ENCODE data around the gene MEX3C. TPM values are rescaled to one million over a fixed set of nuclear protein-coding genes. Genes with fewer than 3 reads are reported as not detected.

The MEX3C gene
- polyA plus RNA-seq, 3 donors, result 6.1 to 13.2 (median 11.8) TPM

GRCh38 chr18:51193621-51194287 is 3.7 kb downstream of the MEX3C start:
- no peak overlapping the region for H3K27ac ChIP-seq (ENCODE audit: low read depth, low read length)
- 20 to 33% (median 33%) methylated on average over 5 of the region's 5 CpGs for WGBS, 3 donors

GRCh38 chr18:51192696-51193095 is 4.8 kb downstream of the MEX3C start:
- 58 to 70% (median 68%) methylated on average over 3 of the region's 3 CpGs for WGBS, 3 donors
- no peak overlapping the region for H3K27ac ChIP-seq (ENCODE audit: low read depth, low read length)

GRCh38 chr18:51192026-51192425 is 5.5 kb downstream of the MEX3C start:
- WGBS, 3 donors, result 67 to 86% (median 77%) methylated on average over 2 of the region's 2 CpGs
- H3K27ac ChIP-seq (ENCODE audit: low read depth, low read length), result no peak overlapping the region

GRCh38 chr18:51191128-51191717 is 6.3 kb downstream of the MEX3C start:
- H3K27ac ChIP-seq (ENCODE audit: low read depth, low read length), result no peak overlapping the region
- 26 to 55% (median 48%) methylated on average over 4 of the region's 4 CpGs for WGBS, 3 donors

GRCh38 chr18:51190000-51190399 is 7.5 kb downstream of the MEX3C start:
- no peak overlapping the region for H3K27ac ChIP-seq (ENCODE audit: low read depth, low read length)

- no peak overlapping the region for H3K27ac ChIP-seq (ENCODE audit: low read depth, low read length)
- 92 to 95% (median 93%) methylated on average over 6 of the region's 6 CpGs for WGBS, 3 donors
Measured at GRCh38 chr18:51188024-51188701, 9.3 kb downstream of the MEX3C start.

GRCh38 chr18:51185075-51185474 is 12.4 kb downstream of the MEX3C start:
- WGBS, 3 donors, result 95 to 100% (median 95%) methylated on average over 1 of the region's 1 CpG
- no peak overlapping the region for H3K27ac ChIP-seq (ENCODE audit: low read depth, low read length)

GRCh38 chr18:51184091-51184457 is 13.4 kb downstream of the MEX3C start:
- H3K27ac ChIP-seq (ENCODE audit: low read depth, low read length), result no peak overlapping the region
- WGBS, 3 donors, result 92 to 98% (median 96%) methylated on average over 1 of the region's 1 CpG

- no peak overlapping the region for H3K27ac ChIP-seq (ENCODE audit: low read depth, low read length)
- WGBS, 3 donors, result 86 to 94% (median 88%) methylated on average over 1 of the region's 1 CpG
Measured at GRCh38 chr18:51183372-51184090, 13.9 kb downstream of the MEX3C start.

- H3K27ac ChIP-seq (ENCODE audit: low read depth, low read length), result no peak overlapping the region
Measured at GRCh38 chr18:51182824-51183223, 14.7 kb downstream of the MEX3C start.

GRCh38 chr18:51171625-51172259 is 25.7 kb downstream of the MEX3C start:
- 62 to 86% (median 66%) methylated on average over 1 of the region's 1 CpG for WGBS, 3 donors
- H3K27ac ChIP-seq (ENCODE audit: low read depth, low read length), result no peak overlapping the region

GRCh38 chr18:51171223-51171622 is 26.3 kb downstream of the MEX3C start:
- H3K27ac ChIP-seq (ENCODE audit: low read depth, low read length), result no peak overlapping the region
- WGBS, 3 donors, result 96 to 97% (median 97%) methylated on average over 3 of the region's 3 CpGs

- WGBS, 3 donors, result 94 to 97% (median 96%) methylated on average over 3 of the region's 3 CpGs
Measured at GRCh38 chr18:51170664-51171063, 26.8 kb downstream of the MEX3C start.

GRCh38 chr18:51169731-51170130 is 27.8 kb downstream of the MEX3C start:
- H3K27ac ChIP-seq (ENCODE audit: low read depth, low read length), result no peak overlapping the region

More at GRCh38 chr18:51170664-51171063, 26.8 kb downstream of the MEX3C start:
- H3K27ac ChIP-seq (ENCODE audit: low read depth, low read length), result no peak overlapping the region

- H3K27ac ChIP-seq (ENCODE audit: low read depth, low read length), result no peak overlapping the region
- 86 to 94% (median 93%) methylated on average over 6 of the region's 6 CpGs for WGBS, 3 donors
Measured at GRCh38 chr18:51168960-51169662, 28.4 kb downstream of the MEX3C start.

GRCh38 chr18:51168026-51168742 is 29.3 kb downstream of the MEX3C start:
- no peak overlapping the region for H3K27ac ChIP-seq (ENCODE audit: low read depth, low read length)
- WGBS, 3 donors, result 76 to 80% (median 77%) methylated on average over 5 of the region's 5 CpGs

- no peak overlapping the region for H3K27ac ChIP-seq (ENCODE audit: low read depth, low read length)
- 81 to 97% (median 94%) methylated on average over 2 of the region's 2 CpGs for WGBS, 3 donors
Measured at GRCh38 chr18:51165296-51165695, 32.2 kb downstream of the MEX3C start.
